Neural progenitor cell (in vitro differentiated cells): Measurements from ENCODE around the gene ZNF8. TPM values are rescaled to one million over a fixed set of nuclear protein-coding genes. Genes with fewer than 3 reads are reported as not detected.

Experiments used
- DNase-seq: peaks from one replicate; pipeline ENCODE4 v3.0.0-alpha.2; 2016; ENCODE audit warnings: low spot score
- H2AFZ ChIP-seq: fragments of 200-600 bp; sonication (generic); replicated peaks from 2 replicates; pipeline ENCODE4 v1.6.1; 2016; ENCODE audit warnings: antibody characterized with exemption
- H3F3A ChIP-seq: fragments of 200-600 bp; sonication (generic); 2 replicates; pipeline ENCODE4 v1.6.1; 2016; ENCODE audit warnings: antibody characterized with exemption, low read depth
- H3K27ac ChIP-seq: fragments of 200-600 bp; sonication (generic); 2 replicates; pipeline ENCODE4 v1.5.1; 2016; ENCODE audit warnings: mild to moderate bottlenecking
- H3K27me3 ChIP-seq: fragments of 200-600 bp; sonication (generic); 2 replicates; pipeline ENCODE4 v1.6.1; 2016; ENCODE audit warnings: mild to moderate bottlenecking, moderate library complexity
- H3K36me3 ChIP-seq: fragments of 200-600 bp; sonication (generic); 2 replicates; pipeline ENCODE4 v1.5.1; 2016
- H3K4me1 ChIP-seq: fragments of 200-600 bp; sonication (generic); 2 replicates; pipeline ENCODE4 v1.6.1; 2016; ENCODE audit warnings: mixed run types
- H3K4me2 ChIP-seq: fragments of 200-600 bp; sonication (generic); 2 replicates; pipeline ENCODE4 v1.6.1; 2016
- H3K4me3 ChIP-seq: fragments of 200-600 bp; sonication (generic); 2 replicates; pipeline ENCODE4 v1.5.1; 2016
- H3K79me2 ChIP-seq: fragments of 200-600 bp; sonication (generic); 2 replicates; pipeline ENCODE4 v1.6.1; 2016; ENCODE audit warnings: low read depth
- H3K9ac ChIP-seq: fragments of 200-600 bp; sonication (generic); 2 replicates; pipeline ENCODE4 v1.6.1; 2016
- H3K9me3 ChIP-seq: fragments of 200-600 bp; sonication (generic); 2 replicates; pipeline ENCODE4 v1.5.1; 2016; ENCODE audit warnings: low read depth
- H4K20me1 ChIP-seq: fragments of 200-600 bp; sonication (generic); 2 replicates; pipeline ENCODE4 v1.6.1; 2016; ENCODE audit warnings: low read depth
- H3K27ac Mint-ChIP-seq: 3 replicates; pipeline ENCODE4 v1.8.0; 2021; ENCODE audit warnings: mixed read lengths
- H3K27me3 Mint-ChIP-seq: 2 replicates; pipeline ENCODE4 v1.8.0; 2022; ENCODE audit warnings: low read depth, mild to moderate bottlenecking, inconsistent platforms, moderate library complexity, mixed read lengths; ENCODE audit not compliant: insufficient read depth
- H3K36me3 Mint-ChIP-seq: 3 replicates; pipeline ENCODE4 v1.8.0; 2021; ENCODE audit warnings: mixed read lengths
- H3K4me1 Mint-ChIP-seq: 3 replicates; pipeline ENCODE4 v1.8.0; 2021; ENCODE audit warnings: mixed read lengths
- H3K4me3 Mint-ChIP-seq: 3 replicates; pipeline ENCODE4 v1.8.0; 2021; ENCODE audit warnings: mild to moderate bottlenecking, moderate library complexity, mixed read lengths
- H3K9me3 Mint-ChIP-seq: 3 replicates; pipeline ENCODE4 v1.8.0; 2020; ENCODE audit warnings: mixed read lengths
- CTCF ChIP-seq: fragments of 200-600 bp; sonication (generic); IDR thresholded peaks from 2 replicates; pipeline ENCODE4 v1.5.1; 2017; ENCODE audit warnings: antibody characterized with exemption, mild to moderate bottlenecking
- EZH2 ChIP-seq: fragments of 200-600 bp; sonication (generic); IDR thresholded peaks from 2 replicates; pipeline ENCODE4 v1.6.1; 2017; ENCODE audit warnings: antibody characterized with exemption, mild to moderate bottlenecking, moderate library complexity
- EZH2phosphoT487 ChIP-seq: fragments of 200-600 bp; sonication (generic); IDR thresholded peaks from 2 replicates; pipeline ENCODE4 v1.6.1; 2017; ENCODE audit warnings: antibody characterized with exemption
- total RNA-seq: library from RNA; depleted of rRNA; stranded (reverse); fragments of >200 nt; gene quantifications from 2 replicates; pipeline ENCODE4 v1.2.3, GENCODE V29; 2015; ENCODE audit warnings: low replicate concordance

The ZNF8 gene
- total RNA-seq, 1 donor from 2014 or later = 18.6 TPM

GRCh38 chr19:58315580-58315979 lies 36.8 kb downstream of the ZNF8 start:
- H3K27ac ChIP-seq = no peak overlapping the region
- Mint-ChIP-seq H3K4me1 (no peaks in the 10 kb centered on the region), H3K4me3 (no peak overlapping the region), H3K9me3 (peaks cover 7% of the 10 kb centered on the region), H3K27ac (no peak overlapping the region), H3K27me3 (no peaks in the 10 kb centered on the region), H3K36me3 (peaks cover 51% of the 10 kb centered on the region)
- no peaks in the 10 kb centered on the region for H3K4me1 ChIP-seq
- no peak overlapping the region for H3K9ac ChIP-seq
- no peak for DNase-seq
- H3K36me3 ChIP-seq = peaks cover 11% of the 10 kb centered on the region
- H2AFZ ChIP-seq = no peak overlapping the region
- no peak overlapping the region for H3K4me2 ChIP-seq
- no peaks in the 10 kb centered on the region for H3K27me3 ChIP-seq
- no peaks in the 10 kb centered on the region for H3K79me2 ChIP-seq
- no peak overlapping the region for H3K4me3 ChIP-seq
- peaks cover 7% of the 10 kb centered on the region for H3F3A ChIP-seq
- peaks cover 38% of the 10 kb centered on the region for H4K20me1 ChIP-seq
- H3K9me3 ChIP-seq = no peaks in the 10 kb centered on the region
- TF ChIP-seq CTCF = no peak
- TF ChIP-seq EZH2phosphoT487 = no peak
- TF ChIP-seq EZH2 = no peak

- peaks cover 4% of the 10 kb centered on the region for H3K9me3 Mint-ChIP-seq
Measured at GRCh38 chr19:58317476-58318072, 38.8 kb downstream of the ZNF8 start.

GRCh38 chr19:58318297-58318696 lies 39.5 kb downstream of the ZNF8 start:
- Histone ChIP-seq H3F3A (peaks cover 7% of the 10 kb centered on the region), H3K9ac (no peak overlapping the region), H3K27ac (no peak overlapping the region), H2AFZ (no peak overlapping the region), H4K20me1 (peaks cover 53% of the 10 kb centered on the region), H3K4me1 (no peaks in the 10 kb centered on the region), H3K36me3 (peaks cover 6% of the 10 kb centered on the region), H3K9me3 (no peaks in the 10 kb centered on the region), H3K4me3 (no peak overlapping the region), H3K79me2 (no peaks in the 10 kb centered on the region), H3K27me3 (no peaks in the 10 kb centered on the region), H3K4me2 (no peak overlapping the region)
- no peak for TF ChIP-seq EZH2
- TF ChIP-seq EZH2phosphoT487 = no peak
- no peak for TF ChIP-seq CTCF
- no peak overlapping the region for H3K4me3 Mint-ChIP-seq
- H3K4me1 Mint-ChIP-seq = no peaks in the 10 kb centered on the region
- no peak for DNase-seq
- H3K36me3 Mint-ChIP-seq = peaks cover 35% of the 10 kb centered on the region
- no peaks in the 10 kb centered on the region for H3K27me3 Mint-ChIP-seq
- H3K27ac Mint-ChIP-seq = no peak overlapping the region
- H3K9me3 Mint-ChIP-seq = peaks cover 2% of the 10 kb centered on the region

More at GRCh38 chr19:58317476-58318072, 38.8 kb downstream of the ZNF8 start:
- Histone ChIP-seq H3K27ac (no peak overlapping the region), H4K20me1 (peaks cover 48% of the 10 kb centered on the region), H2AFZ (no peak overlapping the region), H3K9ac (no peak overlapping the region), H3K79me2 (no peaks in the 10 kb centered on the region), H3K4me2 (no peak overlapping the region), H3K27me3 (no peaks in the 10 kb centered on the region), H3K4me3 (no peak overlapping the region), H3K36me3 (peaks cover 6% of the 10 kb centered on the region), H3K4me1 (no peaks in the 10 kb centered on the region), H3K9me3 (no peaks in the 10 kb centered on the region), H3F3A (peaks cover 7% of the 10 kb centered on the region)
- H3K4me1 Mint-ChIP-seq = no peaks in the 10 kb centered on the region
- no peak overlapping the region for H3K27ac Mint-ChIP-seq
- no peak for TF ChIP-seq EZH2phosphoT487
- no peak for TF ChIP-seq CTCF
- no peak for TF ChIP-seq EZH2
- H3K36me3 Mint-ChIP-seq = peaks cover 38% of the 10 kb centered on the region
- peak; percentile 78 for DNase-seq
- no peak overlapping the region for H3K4me3 Mint-ChIP-seq
- H3K27me3 Mint-ChIP-seq = no peaks in the 10 kb centered on the region
